ENCODE results near the gene PRKAA1. TPM values are rescaled to one million over a fixed set of nuclear protein-coding genes. Genes with fewer than 3 reads are reported as not detected.
"Not testable (repeated sequence)": the region's sequence is repeated elsewhere in the genome, so short reads cannot be mapped to it uniquely, and the experiment has no call there.

PRKAA1 gene
- total RNA-seq, 1 donor = 95.5 TPM

- TF ChIP-seq, protein P1, sequence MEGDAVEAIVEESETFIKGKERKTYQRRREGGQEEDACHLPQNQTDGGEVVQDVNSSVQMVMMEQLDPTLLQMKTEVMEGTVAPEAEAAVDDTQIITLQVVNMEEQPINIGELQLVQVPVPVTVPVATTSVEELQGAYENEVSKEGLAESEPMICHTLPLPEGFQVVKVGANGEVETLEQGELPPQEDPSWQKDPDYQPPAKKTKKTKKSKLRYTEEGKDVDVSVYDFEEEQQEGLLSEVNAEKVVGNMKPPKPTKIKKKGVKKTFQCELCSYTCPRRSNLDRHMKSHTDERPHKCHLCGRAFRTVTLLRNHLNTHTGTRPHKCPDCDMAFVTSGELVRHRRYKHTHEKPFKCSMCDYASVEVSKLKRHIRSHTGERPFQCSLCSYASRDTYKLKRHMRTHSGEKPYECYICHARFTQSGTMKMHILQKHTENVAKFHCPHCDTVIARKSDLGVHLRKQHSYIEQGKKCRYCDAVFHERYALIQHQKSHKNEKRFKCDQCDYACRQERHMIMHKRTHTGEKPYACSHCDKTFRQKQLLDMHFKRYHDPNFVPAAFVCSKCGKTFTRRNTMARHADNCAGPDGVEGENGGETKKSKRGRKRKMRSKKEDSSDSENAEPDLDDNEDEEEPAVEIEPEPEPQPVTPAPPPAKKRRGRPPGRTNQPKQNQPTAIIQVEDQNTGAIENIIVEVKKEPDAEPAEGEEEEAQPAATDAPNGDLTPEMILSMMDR (IDR thresholded peaks at IDR 0.05; ENCODE audit: extremely low read depth, low read depth, low read length) = no peak
- Histone ChIP-seq H3K4me2 (ENCODE audit: insufficient read depth, low read length) (no peak overlapping the region), H3K4me3 (ENCODE audit: insufficient read depth, low read length) (no peak overlapping the region), H3K27ac (ENCODE audit: low read depth, low read length) (no peak overlapping the region), H3K4me1 (ENCODE audit: insufficient read depth, low read length) (peaks cover 4% of the 10 kb centered on the region), H3K27me3 (ENCODE audit: insufficient read depth, low read length) (no peaks in the 10 kb centered on the region), H3K79me2 (ENCODE audit: insufficient read depth, low read length) (peaks cover 14% of the 10 kb centered on the region), H2AFZ (ENCODE audit: low read length) (no peak overlapping the region), H3K36me3 (ENCODE audit: insufficient read depth, low read length) (peaks cover 58% of the 10 kb centered on the region), H4K20me1 (ENCODE audit: insufficient read depth, low read length) (peaks cover 37% of the 10 kb centered on the region), H3K9me3 (ENCODE audit: low read depth, low read length) (no peaks in the 10 kb centered on the region)
- no peak for DNase-seq (ENCODE audit: insufficient read length, low spot score, missing footprints)
These were observed 28.5 kb upstream of the PRKAA1 start for GRCh38 chr5:40826489-40827187.

DNA sequence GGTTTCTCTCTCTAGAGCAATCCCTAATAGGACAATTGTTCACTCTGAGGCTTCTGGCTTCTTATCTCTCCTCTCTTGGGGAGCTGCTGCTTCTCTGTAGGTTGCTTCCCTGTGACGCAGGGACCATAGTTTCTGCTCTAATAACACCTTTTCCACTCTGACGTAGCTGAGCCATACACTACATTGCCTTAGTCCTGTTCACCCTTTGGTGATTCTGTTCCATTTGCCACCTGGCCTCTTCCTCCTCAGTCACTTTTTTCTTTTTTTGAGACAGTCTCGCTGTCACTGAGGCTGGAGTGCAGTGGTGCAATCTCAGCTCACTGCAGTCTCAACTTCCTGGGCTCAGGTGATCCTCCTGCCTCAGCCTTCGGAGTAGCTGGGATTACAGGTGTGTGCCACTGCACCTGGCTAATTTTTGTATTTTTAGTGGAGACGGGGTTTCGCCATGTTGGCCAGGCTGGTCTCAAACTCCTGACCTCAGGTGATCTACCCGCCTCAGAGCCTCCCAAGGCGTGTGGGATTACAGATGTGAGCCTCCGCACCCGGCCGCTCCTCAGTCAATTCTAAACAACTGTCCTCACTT, 27.4 kb upstream of the PRKAA1 start:
- peaks cover 47% of the 10 kb centered on the region for H3K36me3 ChIP-seq (ENCODE audit: insufficient read depth, low read length)
- H3K27ac ChIP-seq (ENCODE audit: low read depth, low read length); H3K27me3 ChIP-seq (ENCODE audit: insufficient read depth, low read length); H3K4me2 ChIP-seq (ENCODE audit: insufficient read depth, low read length); DNase-seq (ENCODE audit: insufficient read length, low spot score, missing footprints); H3K79me2 ChIP-seq (ENCODE audit: insufficient read depth, low read length); H3K4me3 ChIP-seq (ENCODE audit: insufficient read depth, low read length); H3K4me1 ChIP-seq (ENCODE audit: insufficient read depth, low read length); H3K9me3 ChIP-seq (ENCODE audit: low read depth, low read length); H2AFZ ChIP-seq (ENCODE audit: low read length): not testable (repeated sequence)
- H4K20me1 ChIP-seq (ENCODE audit: insufficient read depth, low read length) = peaks cover 27% of the 10 kb centered on the region

DNA sequence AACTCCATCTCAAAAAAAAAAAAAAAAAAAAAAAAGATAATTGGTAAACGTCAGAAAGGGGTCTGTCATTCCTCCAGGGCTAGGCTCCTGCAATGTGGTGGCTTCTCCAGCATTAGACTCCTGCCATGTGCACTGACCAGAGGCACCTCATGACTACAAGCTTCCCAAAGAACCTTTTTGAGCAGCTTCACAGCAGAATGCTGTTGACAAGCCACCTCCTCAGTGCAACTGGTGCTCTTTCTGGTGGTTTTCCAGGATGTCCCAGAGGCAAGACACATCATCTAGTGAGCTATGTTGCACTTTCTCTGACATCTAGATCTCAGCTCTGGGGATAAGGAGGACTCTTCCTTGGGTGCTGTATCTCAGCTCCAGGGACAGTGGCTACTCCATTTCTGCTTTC, 25.3 kb upstream of the PRKAA1 start:
- peaks cover 10% of the 10 kb centered on the region for H4K20me1 ChIP-seq (ENCODE audit: insufficient read depth, low read length)
- TF ChIP-seq, protein P1 (IDR thresholded peaks at IDR 0.05; ENCODE audit: extremely low read depth, low read depth, low read length) = no peak
- H3K4me3 ChIP-seq (ENCODE audit: insufficient read depth, low read length) = no peak overlapping the region
- DNase-seq (ENCODE audit: insufficient read length, low spot score, missing footprints) = no peak
- H3K36me3 ChIP-seq (ENCODE audit: insufficient read depth, low read length) = peaks cover 26% of the 10 kb centered on the region
- H3K79me2 ChIP-seq (ENCODE audit: insufficient read depth, low read length) = no peaks in the 10 kb centered on the region
- H3K27ac ChIP-seq (ENCODE audit: low read depth, low read length) = no peak overlapping the region
- no peak overlapping the region for H3K4me2 ChIP-seq (ENCODE audit: insufficient read depth, low read length)
- H3K4me1 ChIP-seq (ENCODE audit: insufficient read depth, low read length) = no peaks in the 10 kb centered on the region
- no peaks in the 10 kb centered on the region for H3K27me3 ChIP-seq (ENCODE audit: insufficient read depth, low read length)
- H3K9me3 ChIP-seq (ENCODE audit: low read depth, low read length) = no peaks in the 10 kb centered on the region
- no peak overlapping the region for H2AFZ ChIP-seq (ENCODE audit: low read length)

- Histone ChIP-seq H3K4me1 (ENCODE audit: insufficient read depth, low read length) (peaks cover under 1% of the 10 kb centered on the region), H4K20me1 (ENCODE audit: insufficient read depth, low read length) (no peaks in the 10 kb centered on the region), H2AFZ (ENCODE audit: low read length) (no peak overlapping the region), H3K4me2 (ENCODE audit: insufficient read depth, low read length) (no peak overlapping the region), H3K9me3 (ENCODE audit: low read depth, low read length) (no peaks in the 10 kb centered on the region), H3K27me3 (ENCODE audit: insufficient read depth, low read length) (no peaks in the 10 kb centered on the region), H3K79me2 (ENCODE audit: insufficient read depth, low read length) (no peaks in the 10 kb centered on the region), H3K36me3 (ENCODE audit: insufficient read depth, low read length) (no peaks in the 10 kb centered on the region), H3K27ac (ENCODE audit: low read depth, low read length) (no peak overlapping the region), H3K4me3 (ENCODE audit: insufficient read depth, low read length) (no peak overlapping the region)
- no peak for DNase-seq (ENCODE audit: insufficient read length, low spot score, missing footprints)
- TF ChIP-seq, protein P1 (IDR thresholded peaks at IDR 0.05; ENCODE audit: extremely low read depth, low read depth, low read length) = no peak
These were observed 15.6 kb upstream of the PRKAA1 start for GRCh38 chr5:40813698-40814281.
